GM03348 (cell line): ENCODE measurements around the gene HK1.

Experiments
- DNase-seq: peaks from one replicate; pipeline ENCODE4 v3.0.0; 2012; ENCODE audit warnings: low spot score

Gene HK1

DNA sequence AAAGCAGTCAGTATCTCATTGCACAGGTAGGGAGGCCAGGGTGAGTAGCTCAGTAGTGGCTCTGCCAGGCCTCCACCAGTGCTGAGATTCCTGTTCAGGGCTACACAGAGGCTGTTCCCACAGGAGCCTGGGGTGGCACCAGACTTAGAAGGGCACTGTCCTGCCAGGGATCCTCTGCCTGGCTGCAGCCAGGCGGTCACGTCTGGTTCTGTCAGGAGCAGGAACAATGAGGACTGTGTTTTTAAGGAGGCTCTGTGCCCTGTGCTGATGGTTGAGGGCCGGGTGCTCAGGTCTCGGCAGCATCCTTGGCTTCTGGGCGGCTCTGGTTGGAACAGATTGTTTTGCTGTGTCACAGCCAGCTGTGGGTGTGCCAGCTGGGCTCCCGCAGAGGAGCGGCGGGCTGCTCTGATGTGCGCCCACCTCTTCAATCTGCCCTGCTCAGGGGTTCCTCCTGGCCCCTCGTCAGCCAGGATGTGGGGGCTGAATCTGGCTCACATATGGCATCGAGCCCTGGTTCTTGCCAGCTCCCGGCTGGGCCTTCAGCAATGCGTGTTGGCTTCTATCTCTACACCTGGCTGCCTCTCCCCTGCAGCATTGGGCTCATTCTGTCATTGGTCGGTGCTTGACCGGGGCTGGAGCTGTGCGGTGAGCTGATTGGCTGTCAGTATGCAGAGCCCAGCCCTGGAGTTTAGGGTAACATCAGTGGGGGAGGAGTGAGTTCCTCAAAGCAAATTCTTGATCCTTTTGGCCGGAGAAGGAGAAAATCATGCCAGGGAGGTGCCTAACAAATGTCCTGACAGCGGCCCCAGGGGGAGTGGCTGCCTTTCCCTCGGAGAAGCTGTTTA lies 97.2 kb downstream of the HK1 start:
- DNase-seq: peak; percentile 63

DNA sequence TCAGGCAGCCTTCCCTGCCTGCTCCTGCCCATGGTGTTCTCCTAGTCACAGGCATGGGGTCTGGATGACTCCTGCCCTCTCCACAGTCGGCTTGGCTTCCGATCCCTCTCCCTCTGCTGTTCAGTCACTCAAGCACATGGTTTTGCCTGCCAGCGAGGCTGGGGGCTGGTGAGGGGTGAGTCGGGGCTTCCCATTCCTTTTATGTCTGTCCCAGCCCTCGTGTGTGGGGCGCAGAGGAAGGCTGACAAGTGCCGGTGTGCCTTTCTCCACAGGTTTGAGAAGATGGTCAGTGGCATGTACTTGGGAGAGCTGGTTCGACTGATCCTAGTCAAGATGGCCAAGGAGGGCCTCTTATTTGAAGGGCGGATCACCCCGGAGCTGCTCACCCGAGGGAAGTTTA lies 98.4 kb downstream of the HK1 start:
- DNase-seq: no peak

DNA sequence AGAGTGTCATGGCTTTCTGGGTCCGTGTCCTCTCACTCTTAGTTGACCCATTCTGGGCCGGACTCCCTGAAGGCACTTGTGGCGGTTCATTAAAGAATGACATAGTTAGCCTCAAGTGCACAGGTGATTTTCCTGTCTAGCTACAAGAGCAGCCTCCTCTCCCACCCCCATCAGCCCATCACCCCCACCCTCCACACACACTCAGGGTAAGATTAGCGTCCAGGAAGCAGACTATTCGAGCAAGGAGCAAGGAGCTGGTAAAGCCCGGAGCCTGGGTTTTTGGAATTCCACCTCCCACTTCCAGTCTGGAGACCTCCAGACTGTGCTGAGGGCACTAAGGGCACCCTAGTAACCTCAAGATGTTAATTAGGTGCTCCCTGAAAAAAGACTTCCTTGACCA lies 98.9 kb downstream of the HK1 start:
- no peak for DNase-seq

DNA sequence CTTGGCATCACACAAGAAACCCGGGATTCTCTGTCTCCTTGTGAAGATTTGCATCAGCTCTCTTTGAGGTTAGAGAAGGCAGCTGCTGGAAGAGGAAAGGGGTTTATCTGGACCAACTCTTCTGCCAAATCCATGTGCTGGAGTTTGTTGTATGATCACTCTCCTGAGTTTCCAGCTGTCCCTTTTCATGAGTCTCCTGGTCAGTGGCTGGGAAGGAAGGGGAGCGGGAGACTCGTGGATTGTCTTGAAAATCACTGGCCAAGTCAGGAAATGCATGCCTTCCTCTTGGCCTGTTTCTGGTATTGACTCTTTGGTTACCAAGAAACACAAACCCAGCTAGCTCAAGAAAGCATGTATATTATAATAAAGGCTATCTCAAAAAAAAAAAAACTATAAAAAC lies 99.6 kb downstream of the HK1 start:
- no peak for DNase-seq

DNA sequence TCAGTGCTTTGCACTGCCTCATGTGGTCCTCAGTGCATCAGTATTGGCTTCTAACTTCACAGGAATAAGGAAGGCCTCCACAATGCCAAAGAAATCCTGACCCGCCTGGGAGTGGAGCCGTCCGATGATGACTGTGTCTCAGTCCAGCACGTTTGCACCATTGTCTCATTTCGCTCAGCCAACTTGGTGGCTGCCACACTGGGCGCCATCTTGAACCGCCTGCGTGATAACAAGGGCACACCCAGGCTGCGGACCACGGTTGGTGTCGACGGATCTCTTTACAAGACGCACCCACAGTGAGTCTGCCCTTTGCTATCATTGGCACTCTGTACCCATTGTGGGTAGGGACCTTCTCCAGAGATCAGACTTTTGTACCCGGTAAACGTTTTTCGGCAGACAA lies 101.5 kb downstream of the HK1 start:
- no peak for DNase-seq

DNA sequence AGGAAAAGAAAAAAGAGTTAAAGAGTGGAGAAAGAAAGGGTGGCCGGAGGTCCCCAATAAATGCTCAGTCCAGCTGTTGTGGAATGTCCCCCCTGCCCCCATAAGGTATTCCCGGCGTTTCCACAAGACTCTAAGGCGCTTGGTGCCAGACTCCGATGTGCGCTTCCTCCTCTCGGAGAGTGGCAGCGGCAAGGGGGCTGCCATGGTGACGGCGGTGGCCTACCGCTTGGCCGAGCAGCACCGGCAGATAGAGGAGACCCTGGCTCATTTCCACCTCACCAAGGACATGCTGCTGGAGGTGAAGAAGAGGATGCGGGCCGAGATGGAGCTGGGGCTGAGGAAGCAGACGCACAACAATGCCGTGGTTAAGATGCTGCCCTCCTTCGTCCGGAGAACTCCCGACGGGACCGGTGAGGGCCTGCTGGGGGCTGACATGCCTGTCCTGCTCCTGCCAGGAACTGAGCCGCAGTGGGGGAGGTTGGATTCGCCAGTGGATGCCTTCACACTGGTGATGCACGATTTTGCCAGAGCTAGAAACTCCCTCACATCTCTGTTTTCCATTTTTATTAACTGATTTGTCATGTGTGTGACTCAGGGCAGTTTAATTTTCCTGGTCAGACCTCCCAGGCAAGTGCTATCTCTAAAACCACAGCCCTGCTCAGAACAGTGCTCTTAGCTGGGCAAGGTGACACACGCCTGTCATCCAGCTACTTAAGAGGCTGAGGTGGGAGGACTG lies 104.3 kb downstream of the HK1 start:
- peak; percentile 81 for DNase-seq

DNA sequence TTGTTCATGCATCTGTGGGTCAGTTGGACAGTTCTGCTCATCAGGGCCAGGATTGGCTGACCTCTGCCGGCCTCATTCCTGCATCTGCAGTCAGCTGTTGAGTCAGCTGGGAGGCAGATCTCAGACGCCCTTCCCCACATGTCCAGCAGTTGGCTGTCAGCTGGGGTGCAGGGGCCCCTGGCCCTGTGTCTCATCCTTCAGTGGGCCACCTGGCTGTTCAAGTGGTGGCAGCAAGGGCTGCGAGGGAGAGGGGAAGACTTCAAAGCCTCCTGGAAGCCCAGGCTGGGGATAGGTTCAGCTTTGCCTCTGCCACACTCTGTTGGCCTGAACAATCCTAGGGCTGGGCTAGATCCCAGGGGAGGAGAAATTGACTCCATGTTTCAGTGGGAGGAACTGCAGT lies 105.3 kb downstream of the HK1 start:
- DNase-seq: peak; percentile 87

DNA sequence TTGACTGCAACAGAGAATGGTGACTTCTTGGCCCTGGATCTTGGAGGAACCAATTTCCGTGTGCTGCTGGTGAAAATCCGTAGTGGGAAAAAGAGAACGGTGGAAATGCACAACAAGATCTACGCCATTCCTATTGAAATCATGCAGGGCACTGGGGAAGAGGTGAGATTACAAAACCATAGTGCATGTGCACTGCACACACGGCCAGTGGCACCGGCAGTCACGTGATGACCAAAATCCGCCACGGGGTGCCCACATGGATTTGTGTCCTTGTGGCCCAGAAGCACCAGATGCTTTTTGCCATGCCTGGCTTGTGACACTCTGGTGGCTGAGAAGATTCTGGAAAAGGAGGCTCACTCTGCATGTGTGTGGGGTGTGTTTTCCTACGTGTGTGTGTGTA lies 106.0 kb downstream of the HK1 start:
- DNase-seq: no peak

DNA sequence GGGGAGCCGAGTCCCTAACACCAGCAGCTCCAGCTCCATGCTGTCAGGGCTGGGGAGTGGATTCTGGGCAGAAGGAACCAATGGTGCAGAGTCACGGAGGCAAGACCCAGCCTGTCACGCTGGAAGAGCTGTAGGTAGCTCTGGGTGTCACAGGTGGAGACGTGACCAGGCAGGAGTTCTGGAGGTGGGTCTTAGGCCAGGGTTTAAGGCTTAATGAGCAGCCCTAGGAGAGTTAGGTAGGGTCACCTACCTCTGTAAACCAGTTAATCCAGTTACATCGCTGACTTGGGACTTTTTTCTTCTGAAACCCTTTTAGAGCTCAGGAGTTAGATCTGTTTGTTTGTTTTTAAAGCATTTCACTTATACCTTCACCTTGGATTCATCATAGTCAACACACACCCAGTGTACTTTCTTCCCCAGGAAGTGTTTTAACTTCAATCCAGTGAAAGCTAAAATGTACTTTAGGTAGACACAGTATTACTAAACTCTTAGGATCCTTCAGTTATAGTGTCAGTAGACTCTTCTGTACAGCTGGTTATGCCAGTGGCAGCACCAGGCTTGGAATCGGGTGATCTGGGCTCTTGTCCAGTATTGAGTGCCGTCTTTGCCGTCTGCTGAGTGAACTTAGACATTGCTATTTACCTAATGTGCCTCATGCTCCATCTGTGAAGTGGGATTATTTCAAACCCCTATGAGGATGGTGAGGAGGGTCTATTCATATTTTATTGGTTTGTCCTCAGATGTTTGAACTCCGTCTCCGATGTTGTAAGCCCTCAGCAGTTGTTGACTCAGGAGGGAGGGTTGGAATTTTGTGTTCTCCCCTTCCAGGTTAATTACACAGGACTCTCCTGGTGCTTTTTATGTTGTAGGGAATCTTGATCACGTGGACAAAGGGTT lies 107.4 kb downstream of the HK1 start:
- DNase-seq: no peak

DNA sequence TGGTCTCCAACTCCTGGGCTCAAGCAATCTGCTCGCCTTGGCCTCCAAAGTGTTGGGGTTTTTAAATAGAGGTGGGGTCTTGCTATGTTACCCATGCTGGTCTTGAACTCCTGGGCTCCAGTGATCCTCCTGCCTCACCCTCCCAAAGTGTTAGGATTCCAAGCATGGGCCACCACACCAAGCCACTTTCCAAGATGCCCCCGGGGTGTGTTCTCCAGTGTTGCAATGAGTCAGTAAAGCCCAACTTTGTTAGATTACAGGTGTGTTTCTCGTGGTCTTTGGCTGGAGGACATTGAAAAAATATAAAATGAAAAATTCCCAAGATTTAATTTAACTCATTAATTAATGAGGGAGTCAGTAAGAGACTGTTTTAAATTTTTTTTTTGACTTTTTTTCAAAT lies 109.2 kb downstream of the HK1 start:
- no peak for DNase-seq

DNA sequence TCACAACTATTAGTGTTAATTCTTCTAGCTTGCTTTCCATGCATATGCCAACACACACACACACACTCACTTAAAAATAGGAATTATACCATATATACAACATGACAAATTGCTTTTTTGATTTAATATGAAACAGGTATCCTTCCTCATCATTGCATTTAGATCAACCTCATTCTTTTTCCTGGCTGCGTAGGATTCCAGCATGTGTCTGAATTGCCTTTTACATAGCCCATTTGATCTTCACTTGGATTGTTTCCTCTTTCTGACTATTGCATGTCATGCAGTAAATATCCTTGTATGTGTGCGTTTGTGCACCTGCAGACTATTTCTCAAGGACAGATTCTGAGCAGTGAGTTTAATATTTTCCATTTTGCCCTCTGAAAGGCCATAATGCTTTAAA lies 110.2 kb downstream of the HK1 start:
- DNase-seq: no peak

DNA sequence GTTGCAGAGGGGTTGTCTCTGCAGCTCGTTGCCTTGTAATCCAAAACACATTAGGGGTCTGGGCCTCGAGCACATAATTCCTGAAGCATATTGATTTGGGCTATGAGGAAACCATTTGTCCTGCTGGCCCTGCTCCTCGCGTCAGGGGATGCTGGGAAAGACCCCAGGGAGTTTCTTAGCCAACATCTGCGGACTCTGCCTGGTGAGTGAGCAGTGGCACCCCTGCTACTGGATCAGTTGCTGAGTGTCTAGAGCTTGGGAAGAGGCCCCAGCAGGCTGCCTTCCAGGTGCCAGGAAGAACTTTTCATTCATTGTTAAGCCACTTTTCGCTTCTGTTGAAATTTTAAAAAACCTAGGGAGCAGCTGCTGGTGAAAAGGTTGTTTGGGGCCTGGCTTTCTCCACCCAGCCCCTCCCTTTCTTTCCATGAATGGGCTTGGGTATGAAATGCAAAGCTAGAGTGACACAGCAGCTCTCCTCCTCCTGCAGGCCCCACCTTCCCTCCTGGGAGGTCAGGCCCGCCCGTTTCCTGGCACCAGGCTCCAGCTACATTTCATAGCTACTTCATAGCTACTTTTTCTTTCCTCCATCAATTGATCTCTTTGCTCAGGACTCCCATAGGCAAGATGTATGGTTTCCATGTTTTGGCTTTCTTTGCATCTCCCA lies 111.7 kb downstream of the HK1 start:
- peak; percentile 48 for DNase-seq

DNA sequence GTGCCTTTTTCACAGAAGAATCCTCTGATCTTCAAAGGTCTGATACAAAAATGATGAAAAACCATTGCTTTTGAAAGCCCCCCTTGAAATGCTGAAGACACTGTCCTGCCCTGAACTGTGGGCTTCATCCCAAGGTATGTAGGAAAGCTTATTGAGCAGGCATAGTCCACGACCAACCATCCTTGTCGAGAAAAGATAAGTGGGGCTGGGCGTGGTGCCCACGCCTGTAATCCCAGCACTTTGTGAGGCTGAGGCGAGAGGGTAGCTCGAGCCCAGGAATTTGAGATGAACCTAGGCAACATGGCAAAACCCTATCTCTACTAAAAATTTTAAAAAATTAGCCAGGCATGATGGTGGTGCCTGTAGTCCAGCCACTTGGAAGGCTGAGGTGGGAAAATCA lies 112.9 kb downstream of the HK1 start:
- no peak for DNase-seq

DNA sequence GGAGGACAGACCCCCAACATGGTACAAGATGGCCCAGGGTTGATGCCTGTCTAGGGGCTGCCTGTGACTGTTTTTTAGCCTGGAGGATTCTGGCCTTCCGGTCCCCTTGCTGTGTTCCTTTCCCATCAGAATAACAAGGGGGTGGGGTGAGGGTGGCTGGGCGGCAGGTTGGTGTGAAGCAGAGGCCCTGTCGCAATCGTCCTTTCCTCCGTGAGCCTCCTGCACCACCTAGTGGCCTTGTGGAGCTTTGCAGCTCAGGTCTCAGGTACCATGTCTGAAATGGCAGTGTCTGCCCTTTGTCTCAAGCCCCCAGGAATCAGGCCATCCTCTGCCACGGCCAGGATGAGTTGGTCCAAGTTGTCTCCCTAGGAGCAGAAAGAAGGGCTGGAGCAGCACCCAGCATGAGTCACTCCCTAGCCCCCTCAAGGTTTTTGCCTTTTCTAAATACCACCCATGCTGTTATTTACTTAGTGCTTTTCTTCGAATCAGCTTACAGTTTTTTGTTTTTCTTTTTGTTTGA lies 114.2 kb downstream of the HK1 start:
- DNase-seq: peak; percentile 89

DNA sequence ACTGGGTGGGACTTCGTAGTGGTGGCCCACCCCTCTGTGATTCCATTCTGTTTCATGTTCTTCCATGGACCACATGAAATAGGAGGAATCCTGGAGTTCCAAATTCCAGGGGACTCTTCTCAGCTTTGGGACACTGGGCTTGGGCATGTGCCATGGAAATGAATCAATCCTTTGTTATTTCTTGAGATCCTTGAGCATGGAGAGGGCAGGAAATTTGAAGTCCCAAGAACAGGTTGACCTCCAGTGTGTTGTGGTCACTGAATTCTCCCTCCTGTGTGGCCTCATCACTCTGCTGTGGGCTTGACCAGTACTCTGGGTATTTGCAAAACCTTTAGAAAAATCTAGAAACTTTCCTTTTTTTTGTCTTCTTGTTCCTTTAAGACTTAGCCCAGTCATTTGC lies 115.7 kb downstream of the HK1 start:
- DNase-seq: no peak

DNA sequence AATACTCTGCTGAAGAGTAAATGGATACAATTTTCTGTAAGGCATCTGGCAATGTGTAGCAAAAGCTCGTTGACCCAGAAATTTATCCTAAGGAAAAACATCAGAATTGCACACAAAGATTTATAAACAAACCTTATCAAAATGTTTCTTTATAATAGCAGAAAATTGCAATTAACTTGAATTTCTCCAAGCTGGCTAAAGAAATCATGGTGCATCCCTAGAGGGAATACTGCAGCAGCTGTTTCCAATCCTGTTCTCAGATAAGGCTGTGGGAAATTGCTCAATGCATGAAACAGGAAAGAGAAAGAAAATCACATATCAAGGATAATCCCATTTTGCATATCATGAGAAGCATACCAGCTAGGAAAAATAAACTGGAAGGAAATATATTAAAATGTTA lies 119.7 kb downstream of the HK1 start:
- peak; percentile 62 for DNase-seq

DNA sequence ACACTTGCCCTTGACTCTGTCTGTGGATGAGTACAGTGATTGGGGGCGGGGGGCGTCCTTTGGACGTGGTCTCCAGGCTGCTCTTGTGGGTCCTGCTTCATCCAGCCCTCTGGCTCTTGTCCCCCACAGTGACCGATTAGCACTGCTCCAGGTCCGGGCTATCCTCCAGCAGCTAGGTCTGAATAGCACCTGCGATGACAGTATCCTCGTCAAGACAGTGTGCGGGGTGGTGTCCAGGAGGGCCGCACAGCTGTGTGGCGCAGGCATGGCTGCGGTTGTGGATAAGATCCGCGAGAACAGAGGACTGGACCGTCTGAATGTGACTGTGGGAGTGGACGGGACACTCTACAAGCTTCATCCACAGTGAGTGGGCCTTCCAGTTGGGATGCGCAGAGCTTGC lies 120.2 kb downstream of the HK1 start:
- no peak for DNase-seq

DNA sequence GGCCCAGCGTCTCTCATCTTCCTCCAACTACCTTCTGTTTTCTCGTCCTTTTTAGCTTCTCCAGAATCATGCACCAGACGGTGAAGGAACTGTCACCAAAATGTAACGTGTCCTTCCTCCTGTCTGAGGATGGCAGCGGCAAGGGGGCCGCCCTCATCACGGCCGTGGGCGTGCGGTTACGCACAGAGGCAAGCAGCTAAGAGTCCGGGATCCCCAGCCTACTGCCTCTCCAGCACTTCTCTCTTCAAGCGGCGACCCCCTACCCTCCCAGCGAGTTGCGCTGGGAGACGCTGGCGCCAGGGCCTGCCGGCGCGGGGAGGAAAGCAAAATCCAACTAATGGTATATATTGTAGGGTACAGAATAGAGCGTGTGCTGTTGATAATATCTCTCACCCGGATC lies 122.6 kb downstream of the HK1 start:
- no peak for DNase-seq

DNA sequence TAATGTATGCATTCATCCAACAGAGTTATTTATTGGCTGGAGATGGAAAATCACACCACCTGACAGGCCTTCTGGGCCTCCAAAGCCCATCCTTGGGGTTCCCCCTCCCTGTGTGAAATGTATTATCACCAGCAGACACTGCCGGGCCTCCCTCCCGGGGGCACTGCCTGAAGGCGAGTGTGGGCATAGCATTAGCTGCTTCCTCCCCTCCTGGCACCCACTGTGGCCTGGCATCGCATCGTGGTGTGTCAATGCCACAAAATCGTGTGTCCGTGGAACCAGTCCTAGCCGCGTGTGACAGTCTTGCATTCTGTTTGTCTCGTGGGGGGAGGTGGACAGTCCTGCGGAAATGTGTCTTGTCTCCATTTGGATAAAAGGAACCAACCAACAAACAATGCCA lies 123.1 kb downstream of the HK1 start:
- no peak for DNase-seq

DNA sequence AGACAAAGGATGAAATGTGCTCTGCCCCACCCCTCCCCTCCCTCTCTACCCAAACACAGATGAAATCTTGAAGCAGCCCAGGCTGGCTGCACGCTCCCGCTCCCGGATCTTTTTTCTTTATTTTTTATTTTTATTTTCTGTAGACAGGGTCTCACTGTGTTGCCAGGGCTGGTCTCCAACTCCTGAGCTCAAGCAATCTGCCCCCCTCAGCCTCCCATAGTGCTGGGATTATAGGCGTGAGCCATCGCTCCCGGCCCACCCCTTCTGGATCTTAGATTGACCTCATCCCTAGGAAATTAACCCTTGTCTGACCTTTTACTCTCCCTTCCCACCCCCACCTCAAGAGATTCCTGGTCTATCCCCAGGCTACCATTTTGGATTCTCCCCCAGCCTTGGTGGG lies 124.1 kb downstream of the HK1 start:
- no peak for DNase-seq

DNA sequence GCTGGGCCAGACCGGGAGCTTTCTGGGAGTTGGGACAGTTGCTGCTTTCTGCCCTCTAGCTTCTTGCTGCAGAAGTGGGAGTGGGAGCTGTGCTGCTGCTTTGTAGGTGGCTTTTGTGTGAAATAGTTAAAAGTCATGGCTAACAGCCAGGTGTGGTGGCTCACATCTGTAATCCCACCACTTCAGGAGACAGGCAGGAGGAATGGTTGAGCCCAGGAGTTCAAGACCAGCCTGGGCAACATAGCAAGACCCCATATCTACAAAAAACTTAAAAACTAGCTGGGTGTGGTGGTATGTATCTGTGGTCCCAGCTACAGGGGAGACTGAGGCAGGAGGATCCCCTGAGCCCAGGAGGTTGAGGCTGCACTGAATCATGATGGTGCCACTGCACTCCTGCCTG lies 124.8 kb downstream of the HK1 start:
- no peak for DNase-seq

DNA sequence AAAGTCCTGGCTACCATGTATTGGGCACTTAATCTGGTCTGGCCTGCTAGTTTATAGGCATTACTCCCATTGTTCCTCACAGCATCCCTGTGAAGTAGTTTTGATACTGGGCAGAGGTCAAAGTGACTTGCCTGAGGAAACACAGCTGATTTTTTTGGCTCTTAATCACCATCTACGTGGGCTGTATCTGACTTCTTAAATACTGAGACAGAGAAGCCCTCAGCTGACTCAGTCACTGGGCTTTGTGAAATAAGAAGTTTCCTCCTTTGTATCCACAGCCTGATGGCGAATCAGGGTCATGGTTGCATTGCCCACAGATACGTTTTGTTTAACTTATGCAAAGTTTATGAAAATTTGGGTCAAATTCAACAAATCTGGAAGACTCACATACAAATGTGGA lies 125.2 kb downstream of the HK1 start:
- peak; percentile 47 for DNase-seq
